GM23338 (cell line): ENCODE measurements around the gene FANCG. TPM values are rescaled to one million over a fixed set of nuclear protein-coding genes. Genes with fewer than 3 reads are reported as not detected.
A peak's percentile ranks its signal among the peaks of the same experiment; 100 is the strongest.

ENCODE experiments used
- ATAC-seq: fragments of 200-7000 bp; cut with Tn5 transposase; 3 replicates; pipeline ENCODE4 v1.9.1; 2020
- DNase-seq: peaks from one replicate; pipeline ENCODE4 v3.0.0-alpha.2; 2015; ENCODE audit warnings: low spot score
- H2AFZ ChIP-seq: fragments of 200-600 bp; sonication (generic); 2 replicates; pipeline ENCODE4 v1.8.0; 2016; ENCODE audit warnings: antibody characterized with exemption, mild to moderate bottlenecking, moderate library complexity
- H3F3A ChIP-seq: fragments of 200-600 bp; sonication (generic); replicated peaks from 2 replicates; pipeline ENCODE4 v1.8.0; 2017; ENCODE audit warnings: antibody characterized with exemption, mixed run types, low read depth
- H3K27ac ChIP-seq: fragments of 200-600 bp; sonication (generic); 2 replicates; pipeline ENCODE4 v1.6.1; 2016; ENCODE audit warnings: low read depth
- H3K27me3 ChIP-seq: fragments of 200-600 bp; sonication (generic); 2 replicates; pipeline ENCODE4 v1.8.0; 2016; ENCODE audit warnings: mild to moderate bottlenecking, mixed run types, moderate library complexity; ENCODE audit not compliant: insufficient read depth
- H3K36me3 ChIP-seq: fragments of 200-600 bp; sonication (generic); 2 replicates; pipeline ENCODE4 v1.8.0; 2016; ENCODE audit warnings: mild to moderate bottlenecking; ENCODE audit not compliant: insufficient read depth
- H3K4me1 ChIP-seq: fragments of 200-600 bp; sonication (generic); 2 replicates; pipeline ENCODE4 v1.8.0; 2016; ENCODE audit warnings: mild to moderate bottlenecking, moderate library complexity; ENCODE audit not compliant: insufficient read depth
- H3K4me2 ChIP-seq: fragments of 200-600 bp; sonication (generic); 2 replicates; pipeline ENCODE4 v1.7.1; 2017; ENCODE audit warnings: mixed run types
- H3K4me3 ChIP-seq: fragments of 200-600 bp; sonication (generic); 2 replicates; pipeline ENCODE4 v1.6.1; 2016; ENCODE audit warnings: mixed run types
- H3K79me2 ChIP-seq: fragments of 200-600 bp; sonication (generic); replicated peaks from 2 replicates; pipeline ENCODE4 v1.8.0; 2017; ENCODE audit warnings: mild to moderate bottlenecking; ENCODE audit not compliant: insufficient read depth
- H3K9me2 ChIP-seq: fragments of 200-600 bp; sonication (generic); 2 replicates; pipeline ENCODE4 v1.8.0; 2017; ENCODE audit not compliant: insufficient read depth
- H4K20me1 ChIP-seq: fragments of 200-600 bp; sonication (generic); replicated peaks from 2 replicates; pipeline ENCODE4 v1.8.0; 2017; ENCODE audit warnings: mild to moderate bottlenecking; ENCODE audit not compliant: insufficient read depth
- H3K27ac Mint-ChIP-seq: 2 replicates; pipeline ENCODE4 v1.8.0; 2020; ENCODE audit warnings: inconsistent platforms, mild to moderate bottlenecking, moderate library complexity, mixed read lengths
- H3K27me3 Mint-ChIP-seq: 3 replicates; pipeline ENCODE4 v1.8.0; 2022; ENCODE audit warnings: low read depth, mild to moderate bottlenecking, moderate library complexity, mixed read lengths, inconsistent platforms; ENCODE audit not compliant: insufficient read depth, poor library complexity
- H3K36me3 Mint-ChIP-seq: 3 replicates; pipeline ENCODE4 v1.8.0; 2021; ENCODE audit warnings: low read depth, mild to moderate bottlenecking, inconsistent platforms, moderate library complexity, mixed read lengths
- H3K4me1 Mint-ChIP-seq: 3 replicates; pipeline ENCODE4 v1.8.0; 2020; ENCODE audit warnings: mild to moderate bottlenecking, inconsistent platforms, mixed read lengths
- H3K4me3 Mint-ChIP-seq: 3 replicates; pipeline ENCODE4 v1.8.0; 2021; ENCODE audit warnings: moderate library complexity, mild to moderate bottlenecking, inconsistent platforms, mixed read lengths
- H3K9me3 Mint-ChIP-seq: 3 replicates; pipeline ENCODE4 v1.8.0; 2020; ENCODE audit warnings: moderate library complexity, mild to moderate bottlenecking, inconsistent platforms, mixed read lengths
- CREB1 ChIP-seq: fragments of 250-450 bp; sonication (Bioruptor Pico); IDR thresholded peaks from 2 replicates; pipeline ENCODE4 v1.5.0; 2020; ENCODE audit warnings: low read depth, mild to moderate bottlenecking, moderate library complexity
- CTCF ChIP-seq, 2 experiments: fragments of 200-600 bp in 1 of 2; sonication (generic) in 1 of 2; conservative IDR thresholded peaks; 2 replicates each; pipeline versions ENCODE4 v1.5.1 to v1.6.1; 2016 to 2017; ENCODE audit warnings: antibody characterized with exemption in 2 of 2, low read depth in 2 of 2, mild to moderate bottlenecking in 2 of 2, moderate library complexity in 1 of 2
- ETS1 ChIP-seq: IDR thresholded peaks from 2 replicates; pipeline ENCODE4 v1.6.1; 2016; ENCODE audit warnings: antibody characterized with exemption
- EZH2 ChIP-seq: fragments of 200-600 bp; sonication (generic); IDR thresholded peaks from one replicate; pipeline ENCODE4 v1.8.0; 2017; ENCODE audit warnings: antibody characterized with exemption, mild to moderate bottlenecking, low read depth; ENCODE audit not compliant: unreplicated experiment
- EZH2phosphoT487 ChIP-seq: fragments of 200-600 bp; sonication (generic); IDR thresholded peaks from one replicate; pipeline ENCODE4 v1.8.1; 2018; ENCODE audit warnings: antibody characterized with exemption; ENCODE audit not compliant: unreplicated experiment
- NANOG ChIP-seq: IDR thresholded peaks from 2 replicates; pipeline ENCODE4 v1.6.1; 2016; ENCODE audit warnings: antibody characterized with exemption, borderline replicate concordance
- ZNF462 ChIP-seq: fragments of 250-450 bp; sonication (Bioruptor Pico); IDR thresholded peaks from 2 replicates; pipeline ENCODE4 v1.5.0; 2020; ENCODE audit warnings: mild to moderate bottlenecking, moderate library complexity
- polyA plus RNA-seq: library from polyadenylated mRNA; unstranded; fragments of >200 nt; fragmentation: Nextera tagmentation; extraction: Ambion mirVana; gene quantifications from 2 replicates; pipeline ENCODE4 v1.2.1, GENCODE V29; 2016
- total RNA-seq: library from RNA; depleted of rRNA; stranded (reverse); fragments of >200 nt; shearing (Covaris generic); gene quantifications from 2 replicates; pipeline ENCODE4 v1.2.3, GENCODE V29; 2014

The FANCG gene
- total and polyA plus RNA-seq, 2 experiments from 2014 or later: 53.8 to 56.2 TPM

- TF ChIP-seq CTCF (conservative IDR thresholded peaks at IDR 0.05; ENCODE audit: low read depth in 2 of 2) (peak; percentile 74 to 88), ETS1 (no peak), EZH2phosphoT487 (no peak), CREB1 (no peak)
- Mint-ChIP-seq H3K27ac (no peak overlapping the region), H3K4me3 (no peak overlapping the region), H3K27me3 (peaks cover 3% of the 10 kb centered on the region), H3K4me1 (no peaks in the 10 kb centered on the region), H3K36me3 (peaks cover 71% of the 10 kb centered on the region), H3K9me3 (no peaks in the 10 kb centered on the region)
- H3K4me2 ChIP-seq: no peak overlapping the region
- DNase-seq (peak; percentile 87), ATAC-seq (peak; percentile 88)
- H4K20me1 ChIP-seq: no peaks in the 10 kb centered on the region; the same call in none of the 2 replicates
- H3K36me3 ChIP-seq: peaks cover 23% of the 10 kb centered on the region
- no peaks in the 10 kb centered on the region; the same call in 1 of the 2 replicates for H3K79me2 ChIP-seq
- H3K27ac ChIP-seq: no peak overlapping the region
- no peak overlapping the region for H3K4me3 ChIP-seq
- no peaks in the 10 kb centered on the region for H3K27me3 ChIP-seq
- H3K9me2 ChIP-seq: no peaks in the 10 kb centered on the region
- H2AFZ ChIP-seq: no peak overlapping the region
- H3F3A ChIP-seq: peaks cover 6% of the 10 kb centered on the region
- H3K4me1 ChIP-seq: no peaks in the 10 kb centered on the region
These were observed 28.4 kb downstream of the FANCG start for GRCh38 chr9:35051069-35051967.

GRCh38 chr9:35048511-35048910 lies 31.2 kb downstream of the FANCG start:
- Mint-ChIP-seq H3K27me3 (peaks cover 8% of the 10 kb centered on the region), H3K4me1 (peaks cover 11% of the 10 kb centered on the region; the same call in 1 of the 3 replicates), H3K36me3 (peaks cover 53% of the 10 kb centered on the region), H3K9me3 (no peaks in the 10 kb centered on the region), H3K4me3 (no peak overlapping the region), H3K27ac (no peak overlapping the region)
- 0 out of 2 replicates have a peak, but pooled peaks cover 2% of the 10 kb centered on the region for H3F3A ChIP-seq
- H3K27me3 ChIP-seq: no peaks in the 10 kb centered on the region
- no peak for ATAC-seq
- H3K4me2 ChIP-seq: no peak overlapping the region
- H3K36me3 ChIP-seq: peaks cover 9% of the 10 kb centered on the region; the same call in 1 of the 2 replicates
- no peak overlapping the region for H3K27ac ChIP-seq
- H3K4me1 ChIP-seq: no peaks in the 10 kb centered on the region
- no peaks in the 10 kb centered on the region; the same call in none of the 2 replicates for H4K20me1 ChIP-seq
- H3K9me2 ChIP-seq: peaks cover 4% of the 10 kb centered on the region; the same call in 1 of the 2 replicates
- H3K4me3 ChIP-seq: no peak overlapping the region
- no peak for DNase-seq
- no peak overlapping the region for H2AFZ ChIP-seq
- H3K79me2 ChIP-seq: no peaks in the 10 kb centered on the region
- TF ChIP-seq CREB1 (no peak), NANOG (no peak), EZH2 (no peak), ETS1 (no peak), ZNF462 (no peak), EZH2phosphoT487 (no peak)
